Osteoblast (primary cell): ENCODE measurements around the gene PDLIM5. TPM values are rescaled to one million over a fixed set of nuclear protein-coding genes. Genes with fewer than 3 reads are reported as not detected.

ENCODE experiments used
- DNase-seq: peaks from one replicate; pipeline ENCODE4 v3.0.0; 2011; ENCODE audit warnings: low spot score, mixed read lengths; ENCODE audit not compliant: insufficient read length; ENCODE audit errors: missing footprints
- H2AFZ ChIP-seq: 2 replicates; pipeline ENCODE4 v1.6.0; 2011; ENCODE audit warnings: mild to moderate bottlenecking, low read length
- H3K27ac ChIP-seq: 2 replicates; pipeline ENCODE4 v1.5.1; 2011; ENCODE audit warnings: mild to moderate bottlenecking, low read depth, low read length, moderate library complexity
- H3K27me3 ChIP-seq: 2 replicates; pipeline ENCODE4 v1.6.0; 2012; ENCODE audit warnings: mild to moderate bottlenecking, control low read depth, inconsistent platforms, low read length, moderate library complexity; ENCODE audit not compliant: insufficient read depth
- H3K36me3 ChIP-seq: 2 replicates; pipeline ENCODE4 v1.5.1; 2011; ENCODE audit warnings: mild to moderate bottlenecking, low read length, control low read depth, moderate library complexity; ENCODE audit not compliant: insufficient read depth
- H3K4me1 ChIP-seq: 2 replicates; pipeline ENCODE4 v1.5.1; 2011; ENCODE audit warnings: mild to moderate bottlenecking, low read length, control low read depth, moderate library complexity; ENCODE audit not compliant: insufficient read depth
- H3K4me2 ChIP-seq: 2 replicates; pipeline ENCODE4 v1.6.0; 2011; ENCODE audit warnings: mild to moderate bottlenecking, low read length; ENCODE audit not compliant: insufficient read depth
- H3K4me3 ChIP-seq: fragments of 200-600 bp; sonication (generic); 3 replicates; pipeline ENCODE4 v1.5.1; 2012; ENCODE audit warnings: mild to moderate bottlenecking, low read length, inconsistent platforms; ENCODE audit not compliant: insufficient read depth
- H3K79me2 ChIP-seq: 2 replicates; pipeline ENCODE4 v1.6.0; 2012; ENCODE audit warnings: mild to moderate bottlenecking, low read length, control low read depth, inconsistent platforms; ENCODE audit not compliant: insufficient read depth
- H3K9me3 ChIP-seq: 2 replicates; pipeline ENCODE4 v1.5.1; 2011; ENCODE audit warnings: low read depth, low read length, control low read depth
- H4K20me1 ChIP-seq: 2 replicates; pipeline ENCODE4 v1.6.0; 2012; ENCODE audit warnings: mild to moderate bottlenecking, low read length, control low read depth; ENCODE audit not compliant: insufficient read depth
- CTCF ChIP-seq: IDR thresholded peaks from 2 replicates; pipeline ENCODE4 v1.5.1; 2011; ENCODE audit warnings: mild to moderate bottlenecking, low read depth, low read length, moderate library complexity; ENCODE audit errors: extremely low read depth
- total RNA-seq: library from RNA; depleted of rRNA; stranded (reverse); fragments of >200 nt; gene quantifications from 2 replicates; pipeline ENCODE4 v1.2.3, GENCODE V29; 2012

PDLIM5 gene
- total RNA-seq, 1 donor: 312 TPM

GRCh38 chr4:94558392-94558904 lies 106.7 kb downstream of the PDLIM5 start:
- peak overlapping the region; percentile 36 for H3K27ac ChIP-seq
- no peaks in the 10 kb centered on the region for H3K9me3 ChIP-seq
- H3K4me3 ChIP-seq: no peak overlapping the region
- peaks cover 13% of the 10 kb centered on the region for H3K36me3 ChIP-seq
- no peak for TF ChIP-seq CTCF
- H2AFZ ChIP-seq: no peak overlapping the region
- H4K20me1 ChIP-seq: peaks cover 13% of the 10 kb centered on the region
- no peak for DNase-seq
- H3K4me2 ChIP-seq: no peak overlapping the region
- peaks cover 48% of the 10 kb centered on the region for H3K4me1 ChIP-seq
- H3K27me3 ChIP-seq: no peaks in the 10 kb centered on the region
- peaks cover 68% of the 10 kb centered on the region for H3K79me2 ChIP-seq

- no peaks in the 10 kb centered on the region for H3K27me3 ChIP-seq
- H3K9me3 ChIP-seq: no peaks in the 10 kb centered on the region
- no peak overlapping the region for H3K4me3 ChIP-seq
- no peak for DNase-seq
- H3K4me2 ChIP-seq: peak overlapping the region; percentile 4
- TF ChIP-seq CTCF: no peak
- peaks cover 48% of the 10 kb centered on the region for H3K4me1 ChIP-seq
- H3K27ac ChIP-seq: peak overlapping the region; percentile 36
- H3K79me2 ChIP-seq: peaks cover 68% of the 10 kb centered on the region
- peaks cover 16% of the 10 kb centered on the region for H4K20me1 ChIP-seq
- no peak overlapping the region for H2AFZ ChIP-seq
- peaks cover 4% of the 10 kb centered on the region for H3K36me3 ChIP-seq
Observed at GRCh38 chr4:94559351-94559806, 107.6 kb downstream of the PDLIM5 start.

GRCh38 chr4:94561249-94562024 lies 109.7 kb downstream of the PDLIM5 start:
- Histone ChIP-seq H3K79me2 (peaks cover 73% of the 10 kb centered on the region), H2AFZ (no peak overlapping the region), H3K4me1 (peaks cover 48% of the 10 kb centered on the region), H3K36me3 (peaks cover 3% of the 10 kb centered on the region), H3K4me2 (peak overlapping the region; percentile 47), H3K4me3 (no peak overlapping the region), H3K27ac (peak overlapping the region; percentile 78), H3K27me3 (no peaks in the 10 kb centered on the region), H3K9me3 (no peaks in the 10 kb centered on the region), H4K20me1 (peaks cover 16% of the 10 kb centered on the region)
- DNase-seq: no peak
- TF ChIP-seq CTCF: no peak

- Histone ChIP-seq H3K4me1 (peaks cover 51% of the 10 kb centered on the region), H3K36me3 (peaks cover 3% of the 10 kb centered on the region), H3K4me2 (peak overlapping the region; percentile 47), H3K27ac (peak overlapping the region; percentile 19), H3K9me3 (no peaks in the 10 kb centered on the region), H3K27me3 (no peaks in the 10 kb centered on the region), H2AFZ (no peak overlapping the region), H4K20me1 (peaks cover 16% of the 10 kb centered on the region), H3K4me3 (no peak overlapping the region), H3K79me2 (peaks cover 81% of the 10 kb centered on the region)
- DNase-seq: no peak
- TF ChIP-seq CTCF: no peak
Observed at GRCh38 chr4:94562285-94562684, 110.5 kb downstream of the PDLIM5 start.
